ENCODE data around the gene DDX23.
"Not testable (repeated sequence)": the region's sequence is repeated elsewhere in the genome, so short reads cannot be mapped to it uniquely, and the experiment has no call there.

DDX23 gene

DNA sequence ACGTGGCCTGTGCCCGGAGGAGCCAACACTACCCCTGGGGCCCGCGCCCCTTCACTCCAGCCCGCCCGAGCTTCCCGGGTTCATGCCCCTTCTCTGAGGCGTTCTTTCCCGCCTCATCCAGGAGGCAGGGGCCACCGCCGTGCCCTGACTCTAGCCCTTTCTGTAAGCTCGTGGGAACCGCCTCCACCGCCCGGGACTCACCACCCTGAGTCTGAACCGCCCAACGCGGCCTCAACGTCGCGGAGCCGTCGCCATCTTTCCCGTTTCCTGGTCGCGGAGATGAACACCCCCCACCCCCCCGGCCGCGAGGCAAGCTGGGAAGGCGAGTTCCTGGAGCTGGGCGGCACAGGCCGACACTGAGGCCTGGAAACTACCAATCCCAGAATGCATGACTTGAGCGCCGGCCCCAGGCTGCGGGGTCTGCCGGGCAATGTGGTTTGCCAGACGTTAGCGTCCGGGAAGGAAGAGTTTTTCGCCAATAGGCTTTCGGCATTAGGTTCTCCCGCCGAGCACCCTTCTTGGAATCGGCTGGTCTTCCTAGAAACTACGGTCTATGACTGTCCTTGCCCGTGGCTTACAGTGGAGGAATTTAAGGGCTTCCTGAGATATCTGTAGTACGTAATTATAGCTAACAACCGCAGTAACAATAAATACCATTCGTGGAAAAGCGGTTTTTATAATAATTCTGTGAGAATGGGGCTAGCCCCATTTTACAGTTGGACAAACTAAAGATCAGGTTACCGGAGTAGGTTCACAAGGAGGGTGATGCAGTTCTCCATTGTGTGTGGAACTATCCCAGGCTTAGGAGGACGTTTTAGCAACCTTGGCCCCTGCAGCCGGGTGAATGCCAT, at the start of gene DDX23:
TSS of gene DDX23 (minus strand) at position 281 of the 851 bp plus-strand sequence. CDS start 6,381 bp downstream, outside the sequence.
- H3K27me3 Mint-ChIP-seq (ENCODE audit: low read depth), result no peaks in the 10 kb centered on the region
- peaks cover 31% of the 10 kb centered on the region for H3K4me1 Mint-ChIP-seq (ENCODE audit: low read depth)
- peak within 1 kb of the TSS; percentile 95 for H3K27ac Mint-ChIP-seq
- no peaks in the 10 kb centered on the region for H3K9me3 Mint-ChIP-seq
- H3K36me3 Mint-ChIP-seq (ENCODE audit: low read depth), result peaks cover 15% of the 10 kb centered on the region
- peak within 1 kb of the TSS; percentile 98 for H3K4me3 Mint-ChIP-seq

DNA sequence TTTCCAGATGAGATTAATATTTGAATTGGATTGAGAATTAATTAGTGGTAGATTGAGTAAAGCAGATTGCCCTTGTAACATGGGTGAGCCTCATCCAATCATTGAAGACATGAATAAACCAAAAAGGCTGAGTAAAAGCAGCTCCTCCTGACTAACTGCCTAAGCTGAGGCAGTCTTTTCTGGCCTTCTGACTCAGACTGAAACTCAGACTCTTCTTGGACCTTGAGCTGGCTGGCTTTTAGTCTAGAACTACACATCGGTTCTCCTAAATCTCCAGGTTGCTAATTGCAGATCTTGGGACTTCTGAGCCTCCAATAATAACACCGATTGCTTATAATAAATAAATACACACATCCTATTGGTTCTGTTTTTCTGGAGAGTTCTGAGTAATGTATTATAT, 49.3 kb upstream of the DDX23 start:
- no peaks in the 10 kb centered on the region for H3K9me3 Mint-ChIP-seq
- peaks cover 6% of the 10 kb centered on the region for H3K4me1 Mint-ChIP-seq (ENCODE audit: low read depth)
- H3K27ac Mint-ChIP-seq, result no peak overlapping the region
- H3K36me3 Mint-ChIP-seq (ENCODE audit: low read depth), result no peaks in the 10 kb centered on the region
- H3K27me3 Mint-ChIP-seq (ENCODE audit: low read depth), result peaks cover 19% of the 10 kb centered on the region
- no peak overlapping the region for H3K4me3 Mint-ChIP-seq

DNA sequence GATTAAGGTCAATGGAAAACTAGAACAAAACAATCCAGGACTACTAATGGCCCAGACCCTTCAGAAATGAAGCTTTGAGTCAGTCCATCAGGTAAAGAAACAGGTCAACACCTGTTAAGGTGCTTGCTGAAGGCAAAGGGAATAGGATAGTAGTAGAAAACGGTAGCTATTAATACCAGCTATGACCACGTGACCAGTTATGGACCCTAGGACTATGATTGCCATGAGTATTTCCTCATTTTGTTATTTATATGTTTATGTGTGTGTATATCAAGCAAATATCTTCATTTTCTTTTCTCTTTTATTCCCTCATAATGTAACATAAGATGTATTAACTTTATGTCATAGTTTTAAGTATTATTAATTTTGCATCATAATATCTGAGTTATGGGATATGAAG, 47.7 kb upstream of the DDX23 start:
- Mint-ChIP-seq H3K27me3 (ENCODE audit: low read depth) (peaks cover 12% of the 10 kb centered on the region), H3K36me3 (ENCODE audit: low read depth) (no peaks in the 10 kb centered on the region), H3K9me3 (no peaks in the 10 kb centered on the region), H3K27ac (no peak overlapping the region), H3K4me3 (no peak overlapping the region), H3K4me1 (ENCODE audit: low read depth) (peaks cover 6% of the 10 kb centered on the region)

DNA sequence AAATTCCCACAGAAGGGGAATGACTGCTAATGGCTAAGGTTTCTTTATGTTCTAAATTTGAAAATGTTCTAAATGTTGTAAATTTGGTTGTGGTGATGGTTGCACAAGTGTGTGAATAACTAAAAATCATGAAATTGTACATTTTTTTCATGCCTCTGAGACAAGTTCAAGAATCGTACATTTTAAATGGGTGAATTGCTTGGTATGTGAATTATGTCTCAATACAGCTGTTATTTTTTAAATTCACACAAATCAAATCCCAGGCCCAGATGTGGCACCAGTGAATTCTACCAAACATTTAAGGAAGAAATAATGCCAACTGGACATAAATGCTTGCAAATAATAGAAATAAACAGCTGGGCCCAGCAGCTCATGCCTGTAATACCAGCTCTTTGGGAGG, 42.3 kb upstream of the DDX23 start:
- H3K4me1 Mint-ChIP-seq (ENCODE audit: low read depth), result peaks cover 8% of the 10 kb centered on the region
- H3K36me3 Mint-ChIP-seq (ENCODE audit: low read depth), result no peaks in the 10 kb centered on the region
- H3K27ac Mint-ChIP-seq, result no peak overlapping the region
- peaks cover 31% of the 10 kb centered on the region for H3K27me3 Mint-ChIP-seq (ENCODE audit: low read depth)
- H3K9me3 Mint-ChIP-seq, result no peaks in the 10 kb centered on the region
- H3K4me3 Mint-ChIP-seq, result no peak overlapping the region

DNA sequence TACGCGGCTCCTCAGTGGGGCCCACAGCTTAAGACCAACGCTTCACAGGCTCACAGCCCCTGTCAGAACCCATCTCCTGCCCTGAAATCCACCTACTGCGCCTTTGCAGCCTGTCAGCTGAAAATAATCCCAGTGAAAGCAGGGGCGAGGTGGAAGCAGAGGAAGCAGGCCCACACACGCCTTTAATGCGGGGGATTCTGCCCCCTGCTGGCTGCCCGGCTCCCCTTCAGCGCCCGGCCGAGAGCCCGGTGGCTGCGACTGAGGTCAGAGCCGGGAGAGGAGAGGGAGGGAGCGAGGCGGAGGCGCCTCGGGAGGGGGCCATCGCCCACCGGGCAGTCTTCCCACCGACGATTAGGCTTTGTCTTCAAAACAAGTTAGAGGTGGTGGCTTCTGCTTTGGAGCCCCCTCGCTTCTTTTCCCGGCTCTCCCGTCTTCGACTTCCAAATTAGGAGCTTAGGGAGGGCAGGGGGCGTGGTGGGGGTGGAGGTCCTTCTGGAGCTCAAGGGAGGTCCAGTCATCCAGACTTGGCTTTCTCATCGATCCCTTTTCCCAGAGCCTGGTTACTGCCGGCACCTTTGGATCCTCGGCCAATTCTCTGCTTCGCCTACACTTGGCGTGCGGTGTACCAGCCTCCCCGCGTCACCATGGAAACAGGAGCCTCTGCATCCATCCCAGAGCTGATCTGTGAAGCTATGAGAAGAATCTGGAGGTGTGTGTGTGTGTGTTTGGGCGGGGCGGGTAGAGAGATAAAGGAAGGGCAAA, 38.9 kb upstream of the DDX23 start:
- peaks cover 8% of the 10 kb centered on the region for H3K4me1 Mint-ChIP-seq (ENCODE audit: low read depth)
- H3K4me3 Mint-ChIP-seq, result peak overlapping the region; percentile 7
- no peaks in the 10 kb centered on the region for H3K9me3 Mint-ChIP-seq
- no peak overlapping the region for H3K27ac Mint-ChIP-seq
- H3K27me3 Mint-ChIP-seq (ENCODE audit: low read depth), result peaks cover 24% of the 10 kb centered on the region
- H3K36me3 Mint-ChIP-seq (ENCODE audit: low read depth), result no peaks in the 10 kb centered on the region

DNA sequence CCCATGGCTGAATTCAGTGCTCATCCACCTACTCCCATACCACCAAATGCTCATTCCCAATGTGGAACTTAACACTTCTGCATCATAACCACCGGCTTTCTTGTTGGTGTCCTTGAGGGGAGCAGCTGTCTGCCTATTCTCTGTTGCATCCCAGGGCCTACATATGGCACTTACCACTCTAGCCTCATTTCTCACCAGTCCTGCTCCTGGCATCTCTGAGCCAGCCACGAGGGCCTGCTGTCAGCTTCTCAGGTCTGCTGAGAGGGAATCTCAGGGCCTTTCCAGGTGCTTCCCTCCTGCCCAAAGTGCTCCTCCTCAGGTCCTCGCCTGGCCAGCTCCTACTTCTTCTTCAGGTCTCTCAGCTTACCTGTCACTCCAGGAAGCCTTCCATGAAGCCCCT, 37.7 kb upstream of the DDX23 start:
- H3K4me3 Mint-ChIP-seq, result no peak overlapping the region
- no peaks in the 10 kb centered on the region for H3K36me3 Mint-ChIP-seq (ENCODE audit: low read depth)
- H3K9me3 Mint-ChIP-seq, result no peaks in the 10 kb centered on the region
- peaks cover 27% of the 10 kb centered on the region for H3K27me3 Mint-ChIP-seq (ENCODE audit: low read depth)
- no peak overlapping the region for H3K27ac Mint-ChIP-seq
- peaks cover 8% of the 10 kb centered on the region for H3K4me1 Mint-ChIP-seq (ENCODE audit: low read depth)

DNA sequence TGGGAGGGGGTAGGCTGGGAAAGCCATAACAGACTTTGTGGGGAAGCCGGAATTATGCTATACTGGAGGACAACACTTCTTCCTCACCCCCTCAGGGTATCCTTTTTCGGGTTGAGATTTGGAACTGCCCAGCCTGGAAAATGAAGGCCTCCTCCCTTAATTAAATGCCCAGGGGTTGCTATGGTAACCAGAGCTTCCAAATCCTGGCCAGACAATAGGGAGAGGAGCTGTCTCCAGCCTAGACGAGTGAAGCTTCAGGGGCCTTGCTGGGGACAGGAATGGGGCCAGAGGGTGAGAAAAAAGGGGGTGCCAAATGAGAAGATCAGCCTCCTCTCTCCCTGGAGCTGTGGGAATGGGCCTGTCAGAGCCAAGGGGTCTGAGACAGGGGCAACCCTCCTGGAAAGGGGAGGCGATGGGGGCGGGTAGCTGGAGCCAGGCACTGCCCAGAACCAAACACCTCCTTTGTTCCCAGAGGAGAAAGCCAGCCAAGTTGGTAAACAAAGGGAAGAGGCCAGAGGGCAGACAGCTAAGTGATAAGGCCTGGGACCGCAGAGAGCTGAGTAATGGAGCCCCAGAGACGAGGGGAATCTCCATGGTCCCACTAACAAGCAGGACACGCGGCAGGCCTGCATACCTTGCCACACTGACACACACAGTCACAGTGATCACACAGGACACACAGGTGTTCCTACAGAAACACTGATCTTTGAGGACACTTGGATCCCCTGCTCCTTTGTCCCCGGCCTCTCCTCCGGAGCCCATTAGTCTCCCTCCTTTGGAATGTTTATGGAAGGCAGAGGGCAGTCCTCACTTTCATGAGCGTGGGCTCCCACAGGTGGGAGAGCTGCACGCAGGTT, 31.6 kb upstream of the DDX23 start:
- Mint-ChIP-seq H3K27ac (no peak overlapping the region), H3K9me3 (no peaks in the 10 kb centered on the region), H3K27me3 (ENCODE audit: low read depth) (peaks cover 46% of the 10 kb centered on the region), H3K4me3 (no peak overlapping the region), H3K36me3 (ENCODE audit: low read depth) (no peaks in the 10 kb centered on the region), H3K4me1 (ENCODE audit: low read depth) (peaks cover 7% of the 10 kb centered on the region)

DNA sequence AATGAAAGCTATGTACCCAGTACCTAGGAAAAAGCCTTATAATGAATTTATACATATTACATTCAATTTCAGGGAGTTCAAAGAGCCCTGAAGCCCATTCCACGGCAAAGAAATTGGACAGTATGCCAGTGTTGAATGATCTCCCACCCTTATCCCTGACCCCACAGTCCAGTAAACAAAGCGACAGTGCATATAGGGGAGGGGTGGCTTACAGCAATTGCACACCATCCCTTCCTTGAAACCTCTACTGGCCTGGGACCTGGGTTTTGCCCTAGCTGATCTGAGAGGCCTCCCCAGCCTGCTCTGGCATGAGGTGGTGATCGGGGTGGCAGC, 31.0 kb upstream of the DDX23 start:
- Mint-ChIP-seq H3K4me1 (ENCODE audit: low read depth) (peaks cover 7% of the 10 kb centered on the region), H3K9me3 (no peaks in the 10 kb centered on the region), H3K27ac (no peak overlapping the region), H3K27me3 (ENCODE audit: low read depth) (peaks cover 46% of the 10 kb centered on the region), H3K36me3 (ENCODE audit: low read depth) (no peaks in the 10 kb centered on the region), H3K4me3 (no peak overlapping the region)

DNA sequence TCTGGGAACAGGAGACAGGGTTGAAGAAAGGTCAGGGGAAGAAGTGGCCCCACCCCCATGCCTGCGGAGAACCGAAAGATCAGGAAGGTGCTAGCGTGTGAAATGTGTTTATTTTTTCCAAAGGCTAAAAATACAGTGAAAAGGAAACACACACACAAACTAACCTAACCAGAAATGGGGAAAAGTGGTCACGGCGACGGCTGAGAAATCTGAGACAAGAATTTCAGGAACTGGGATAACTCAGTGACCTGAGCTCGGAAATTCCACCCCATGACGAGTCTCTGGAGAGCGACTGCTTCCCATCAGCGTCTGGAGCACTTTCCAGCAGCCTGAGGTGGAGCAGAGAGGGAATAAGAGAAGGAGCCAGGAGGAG, 30.3 kb upstream of the DDX23 start:
- Mint-ChIP-seq H3K27ac (no peak overlapping the region), H3K27me3 (ENCODE audit: low read depth) (peaks cover 46% of the 10 kb centered on the region), H3K4me3 (no peak overlapping the region), H3K36me3 (ENCODE audit: low read depth) (no peaks in the 10 kb centered on the region), H3K9me3 (no peaks in the 10 kb centered on the region), H3K4me1 (ENCODE audit: low read depth) (peaks cover 7% of the 10 kb centered on the region)

DNA sequence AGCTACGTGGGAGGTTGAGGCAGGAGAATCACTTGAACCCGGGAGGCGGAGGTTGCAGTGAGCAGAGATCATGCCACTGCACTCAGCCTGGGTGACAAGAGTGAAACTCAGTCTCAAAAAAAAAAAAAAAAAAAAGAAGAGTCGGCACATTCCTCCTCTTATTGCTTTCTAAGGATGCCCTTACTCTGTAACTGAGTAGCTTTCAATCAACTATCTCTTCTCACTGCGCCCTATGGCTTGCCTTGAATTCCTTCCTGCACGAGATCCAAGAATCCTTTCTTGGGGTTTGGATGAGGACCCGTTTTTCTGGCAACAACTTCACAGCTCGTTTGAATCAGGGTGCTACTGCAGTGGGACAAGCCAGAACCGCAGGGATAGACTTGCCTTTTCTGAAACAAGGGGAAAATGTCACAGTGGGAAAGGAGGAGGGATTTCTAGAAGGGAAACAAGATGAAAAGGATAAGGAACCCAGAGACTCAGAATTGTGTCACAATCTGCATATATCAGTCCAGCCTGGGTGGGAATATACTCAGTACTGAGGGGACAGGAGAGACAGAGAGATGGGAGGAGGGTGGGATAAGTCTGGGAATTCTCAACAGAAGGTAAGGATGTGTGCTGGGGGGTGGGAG, 29.8 kb upstream of the DDX23 start:
- H3K27ac Mint-ChIP-seq, result no peak overlapping the region
- H3K9me3 Mint-ChIP-seq, result no peaks in the 10 kb centered on the region
- H3K27me3 Mint-ChIP-seq (ENCODE audit: low read depth), result peaks cover 46% of the 10 kb centered on the region
- H3K36me3 Mint-ChIP-seq (ENCODE audit: low read depth), result no peaks in the 10 kb centered on the region
- H3K4me1 Mint-ChIP-seq (ENCODE audit: low read depth), result peaks cover 7% of the 10 kb centered on the region
- H3K4me3 Mint-ChIP-seq, result no peak overlapping the region

DNA sequence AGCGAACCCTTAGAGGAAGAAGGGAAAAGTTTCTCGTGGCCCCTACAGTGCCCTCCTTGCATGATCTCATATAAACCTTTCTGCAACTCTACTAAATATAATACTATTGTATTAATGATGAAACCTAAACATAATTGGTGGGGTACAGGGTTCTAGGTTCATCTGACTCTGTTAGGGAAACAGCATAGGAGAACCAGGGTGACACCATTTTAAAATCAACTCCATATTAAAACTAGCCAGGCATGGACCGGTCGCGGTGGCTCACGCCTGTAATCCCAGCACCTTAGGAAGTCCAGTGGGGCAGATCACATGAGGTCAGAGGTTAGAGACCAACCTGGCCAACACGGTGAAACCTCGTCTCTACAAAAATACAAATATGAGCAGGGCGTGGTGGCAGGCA, 28.7 kb upstream of the DDX23 start:
- H3K4me1 Mint-ChIP-seq (ENCODE audit: low read depth), result peaks cover 7% of the 10 kb centered on the region
- H3K36me3 Mint-ChIP-seq (ENCODE audit: low read depth), result no peaks in the 10 kb centered on the region
- no peaks in the 10 kb centered on the region for H3K9me3 Mint-ChIP-seq
- H3K4me3 Mint-ChIP-seq, result no peak overlapping the region
- H3K27ac Mint-ChIP-seq, result no peak overlapping the region
- peaks cover 46% of the 10 kb centered on the region for H3K27me3 Mint-ChIP-seq (ENCODE audit: low read depth)

DNA sequence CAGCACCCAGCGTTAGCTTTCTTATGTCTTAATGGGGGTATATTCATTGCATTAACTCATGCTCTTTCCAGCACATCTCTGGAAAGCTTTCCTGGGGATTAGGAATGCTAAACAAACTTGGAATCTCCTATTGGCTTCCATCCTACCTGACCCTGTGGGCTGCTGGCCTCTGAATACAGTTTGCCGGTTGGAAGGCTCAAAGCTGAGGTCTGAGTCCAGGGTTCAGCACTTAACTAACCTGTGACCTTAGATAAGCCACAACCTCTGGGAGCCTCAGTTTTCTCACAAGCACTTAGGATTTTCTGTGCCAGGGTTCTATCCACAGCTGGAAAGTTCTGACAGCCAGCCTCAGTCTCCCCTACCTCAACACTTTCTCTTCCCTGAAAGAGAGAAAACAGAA, 26.6 kb upstream of the DDX23 start:
- peaks cover 7% of the 10 kb centered on the region for H3K4me1 Mint-ChIP-seq (ENCODE audit: low read depth)
- H3K9me3 Mint-ChIP-seq, result no peaks in the 10 kb centered on the region
- H3K27me3 Mint-ChIP-seq (ENCODE audit: low read depth), result peaks cover 43% of the 10 kb centered on the region
- H3K27ac Mint-ChIP-seq, result no peak overlapping the region
- no peaks in the 10 kb centered on the region for H3K36me3 Mint-ChIP-seq (ENCODE audit: low read depth)
- no peak overlapping the region for H3K4me3 Mint-ChIP-seq

DNA sequence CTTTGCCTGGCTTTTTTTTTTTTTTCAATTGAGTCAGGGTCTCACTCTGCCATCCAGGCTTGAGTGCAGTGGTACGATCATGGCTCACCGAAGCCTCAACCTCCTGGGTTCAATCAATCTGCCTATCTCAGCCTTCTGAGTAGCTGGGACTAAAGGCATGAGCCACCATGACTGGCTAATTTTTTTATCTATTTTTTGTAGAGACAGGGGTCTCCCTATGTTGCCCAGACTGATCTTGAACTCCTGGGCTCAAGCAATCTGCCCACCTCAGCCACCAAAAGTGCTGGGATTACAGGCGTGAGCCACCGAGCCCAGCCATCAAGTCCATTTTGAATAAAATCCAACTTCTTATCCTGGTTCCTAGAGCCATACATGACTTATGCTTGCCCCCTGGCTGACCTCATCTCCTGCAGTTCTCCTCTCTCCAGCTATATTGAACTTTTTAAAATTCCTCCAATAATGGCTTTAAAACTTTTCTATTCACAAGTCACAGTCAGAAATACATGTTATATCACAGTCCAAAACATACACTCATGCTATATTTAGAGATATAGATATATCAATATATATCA, 24.1 kb upstream of the DDX23 start:
- H3K9me3 Mint-ChIP-seq, result no peaks in the 10 kb centered on the region

DNA sequence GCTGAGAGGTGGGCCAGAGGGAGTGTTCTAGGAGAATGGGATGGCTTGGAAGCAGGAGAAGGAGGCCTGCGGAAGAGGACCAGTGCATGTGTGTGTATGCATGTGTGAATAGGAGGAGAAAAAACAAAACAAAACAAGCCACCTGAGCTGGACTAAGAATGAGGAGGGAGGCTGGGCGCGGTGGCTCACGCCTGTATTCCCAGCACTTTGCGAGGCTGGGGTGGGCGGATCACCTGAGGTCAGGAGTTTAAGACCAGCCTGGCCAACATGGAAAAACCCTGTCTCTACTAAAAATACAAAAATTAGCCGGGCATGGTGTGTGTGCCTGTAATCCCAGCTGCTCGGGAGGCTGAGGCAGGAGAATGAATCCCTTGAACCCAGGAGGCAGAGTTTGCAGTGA, 21.6 kb upstream of the DDX23 start:
- not testable (repeated sequence) for H3K9me3 Mint-ChIP-seq; H3K36me3 Mint-ChIP-seq (ENCODE audit: low read depth); H3K27ac Mint-ChIP-seq; H3K4me1 Mint-ChIP-seq (ENCODE audit: low read depth); H3K4me3 Mint-ChIP-seq
- peaks cover 14% of the 10 kb centered on the region for H3K27me3 Mint-ChIP-seq (ENCODE audit: low read depth)

More for the DNA sequence above, 24.1 kb upstream of the DDX23 start:
- Mint-ChIP-seq H3K4me1 (ENCODE audit: low read depth) (no peaks in the 10 kb centered on the region), H3K27me3 (ENCODE audit: low read depth) (peaks cover 27% of the 10 kb centered on the region), H3K36me3 (ENCODE audit: low read depth) (no peaks in the 10 kb centered on the region), H3K27ac (no peak overlapping the region), H3K4me3 (no peak overlapping the region)

Data from T-helper 1 cell treated with Interleukin-12 subunit alpha and Interleukin-12 subunit beta and Interleukin-4 antibody, amounts not matched to agents 30 μg/mL and 1 μg/mL, for 36 hours (primary cell).